Suprapubic skin (tissue), 4 donors: ENCODE measurements around the gene ABCA13.

Experiments used
- CTCF ChIP-seq, 2 donors: fragments of 200-600 bp in 1 of 2; fragments of 450-650 bp in 1 of 2; sonication (generic) in 1 of 2; IDR thresholded peaks; one replicate each; pipeline ENCODE4 v1.5.1; 2016 to 2019; ENCODE audit warnings: antibody characterized with exemption in 2 of 2, mild to moderate bottlenecking in 1 of 2, moderate library complexity in 1 of 2
- EP300 ChIP-seq: sonication (generic); formaldehyde crosslinking; IDR thresholded peaks from one replicate; pipeline ENCODE4 v1.6.1; 2017; ENCODE audit warnings: antibody characterized with exemption
- POLR2A ChIP-seq, 2 donors: fragments of 450-650 bp; IDR thresholded peaks; one replicate each; pipeline ENCODE4 v1.6.1; 2017; ENCODE audit warnings: antibody characterized with exemption in 2 of 2, mild to moderate bottlenecking in 2 of 2, moderate library complexity in 2 of 2
- POLR2AphosphoS5 ChIP-seq, 3 donors: sonication (generic); formaldehyde crosslinking; IDR thresholded peaks; one replicate each; pipeline ENCODE4 v1.6.1; 2017; ENCODE audit warnings: antibody characterized with exemption in 3 of 3

DNA sequence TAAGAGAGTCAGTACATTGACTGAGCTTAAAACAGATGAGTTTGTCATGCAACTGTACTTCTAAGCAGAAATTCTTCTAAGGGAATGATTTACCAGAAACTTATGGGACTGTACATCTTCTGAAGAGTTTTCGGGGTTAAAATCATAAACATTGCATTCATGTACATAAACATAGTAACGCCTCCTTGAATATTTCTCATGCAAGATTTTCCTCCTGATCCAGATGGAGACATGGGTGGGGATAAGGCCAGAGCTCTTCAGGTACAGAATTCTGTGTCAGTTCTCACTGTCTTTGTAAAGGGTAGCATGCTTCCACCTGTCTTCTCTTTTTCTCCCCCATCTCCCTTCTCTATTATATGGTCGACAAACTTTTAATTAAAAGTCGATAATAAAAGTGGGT, 335.3 kb downstream of the ABCA13 start:
- TF ChIP-seq CTCF (IDR thresholded peaks at IDR 0.05) (no peak), POLR2A (IDR thresholded peaks at IDR 0.05) (no peak), EP300 (no peak), POLR2AphosphoS5 (IDR thresholded peaks at IDR 0.05) (no peak)
